Inflammatory macrophage treated with lipopolysaccharide for 1 hour (primary cell): ENCODE data around the gene ABLIM3.

Source experiments
- DNase-seq, 2 donors: peaks; one replicate each; pipeline ENCODE4 v3.0.0-alpha.2; 2020 to 2022

ABLIM3 gene

GRCh38 chr5:149195337-149195887, 54.1 kb downstream of the ABLIM3 start:
- no peak for DNase-seq

- no peak for DNase-seq
Measured at GRCh38 chr5:149195962-149196361, 54.7 kb downstream of the ABLIM3 start.

GRCh38 chr5:149198148-149198547, 56.9 kb downstream of the ABLIM3 start:
- DNase-seq: no peak

GRCh38 chr5:149200355-149200754, 59.1 kb downstream of the ABLIM3 start:
- no peak for DNase-seq

- no peak for DNase-seq
Measured at GRCh38 chr5:149201121-149201637, 59.9 kb downstream of the ABLIM3 start.

- DNase-seq: no peak
Measured at GRCh38 chr5:149202910-149203451, 61.7 kb downstream of the ABLIM3 start.

- DNase-seq: no peak
Measured at GRCh38 chr5:149203921-149204441, 62.7 kb downstream of the ABLIM3 start.

- DNase-seq: no peak
Measured at GRCh38 chr5:149205625-149206523, 64.6 kb downstream of the ABLIM3 start.

GRCh38 chr5:149206524-149207141, 65.3 kb downstream of the ABLIM3 start:
- DNase-seq: no peak

GRCh38 chr5:149207831-149208230, 66.5 kb downstream of the ABLIM3 start:
- no peak for DNase-seq

- DNase-seq: no peak
Measured at GRCh38 chr5:149210225-149210624, 68.9 kb downstream of the ABLIM3 start.

- DNase-seq: no peak
Measured at GRCh38 chr5:149210968-149211490, 69.7 kb downstream of the ABLIM3 start.

GRCh38 chr5:149211566-149211965, 70.3 kb downstream of the ABLIM3 start:
- DNase-seq: no peak

- no peak for DNase-seq
Measured at GRCh38 chr5:149212198-149212951, 71.1 kb downstream of the ABLIM3 start.

GRCh38 chr5:149213264-149213880, 72.1 kb downstream of the ABLIM3 start:
- no peak for DNase-seq

- DNase-seq: peak; percentile 2 to 14
Measured at GRCh38 chr5:149215478-149216090, 74.3 kb downstream of the ABLIM3 start.

- DNase-seq: peak; percentile 8 to 20
Measured at GRCh38 chr5:149216496-149216895, 75.2 kb downstream of the ABLIM3 start.

- DNase-seq: no peak
Measured at GRCh38 chr5:149217096-149217802, 76.0 kb downstream of the ABLIM3 start.

GRCh38 chr5:149217803-149218155, 76.5 kb downstream of the ABLIM3 start:
- DNase-seq: no peak

- DNase-seq: no peak
Measured at GRCh38 chr5:149219584-149219983, 78.3 kb downstream of the ABLIM3 start.

- no peak for DNase-seq
Measured at GRCh38 chr5:149220750-149221149, 79.5 kb downstream of the ABLIM3 start.
